HEK293 (cell line): ENCODE results near the gene MAL.

ENCODE experiments used
- CTCF ChIA-PET: fragments of 350-600 bp; formaldehyde crosslinking; extraction: SDS; loops from one replicate; lab custom pipeline; 2021; ENCODE audit warnings: antibody characterized with exemption; lab: Yijun Ruan, JAX
- POLR2A ChIA-PET: fragments of 300-600 bp; formaldehyde crosslinking; extraction: SDS; loops from one replicate; lab custom pipeline; 2020; ENCODE audit warnings: antibody characterized with exemption, inconsistent platforms; lab: Yijun Ruan, JAX
- H3K27ac ChIP-seq: fragments of 200-500 bp; sonication (Bioruptor generic); 2 replicates; pipeline ENCODE4 v1.5.1; 2014; ENCODE audit warnings: low read depth, low read length, control low read depth, inconsistent platforms; ENCODE audit errors: extremely low read depth
- H3K36me3 ChIP-seq, 2 experiments: fragments of 200-500 bp in 1 of 2; sonication (Bioruptor generic) in 1 of 2; 1 replicate in 1 of 2; 2 replicates in 1 of 2; pipeline ENCODE4 v1.5.1; 2014 to 2017; ENCODE audit warnings: inconsistent platforms in 2 of 2, low read length in 2 of 2; ENCODE audit not compliant: control insufficient read depth in 2 of 2, insufficient read depth in 1 of 2
- H3K4me1 ChIP-seq: fragments of 200-500 bp; sonication (Bioruptor generic); 2 replicates; pipeline ENCODE4 v1.5.1; 2014; ENCODE audit warnings: mild to moderate bottlenecking, low read length, inconsistent platforms; ENCODE audit not compliant: control insufficient read depth, insufficient read depth
- H3K4me3 ChIP-seq: 2 replicates; pipeline ENCODE4 v1.5.1; 2011; ENCODE audit warnings: low read depth, mild to moderate bottlenecking, control low read depth, low read length, moderate library complexity
- H3K9me3 ChIP-seq: fragments of 200-500 bp; sonication (Bioruptor generic); 2 replicates; pipeline ENCODE4 v1.5.1; 2014; ENCODE audit warnings: low read depth, low read length, inconsistent platforms; ENCODE audit not compliant: control insufficient read depth, insufficient read depth
- GLIS1 ChIP-seq: fragments of 450-650 bp; formaldehyde crosslinking; IDR thresholded peaks from 2 replicates; pipeline ENCODE4 v1.5.1; 2016; ENCODE audit warnings: missing biosample characterization, missing genetic modification characterization
- SALL2 ChIP-seq: fragments of 450-650 bp; formaldehyde crosslinking; IDR thresholded peaks from 2 replicates; pipeline ENCODE4 v1.5.0; 2017; ENCODE audit warnings: missing biosample characterization, mild to moderate bottlenecking, missing genetic modification characterization, borderline replicate concordance
- TCF7L2 ChIP-seq: IDR thresholded peaks from 2 replicates; pipeline ENCODE4 v1.6.1; 2011; ENCODE audit warnings: low read depth, mild to moderate bottlenecking, inconsistent platforms, low read length, moderate library complexity, borderline replicate concordance
- YY2 ChIP-seq: fragments of 450-650 bp; formaldehyde crosslinking; IDR thresholded peaks from 2 replicates; pipeline ENCODE4 v1.5.1; 2016; ENCODE audit warnings: missing biosample characterization, missing genetic modification characterization
- ZEB2 ChIP-seq: fragments of 450-650 bp; formaldehyde crosslinking; IDR thresholded peaks from 2 replicates; pipeline ENCODE4 v1.5.1; 2016; ENCODE audit warnings: missing biosample characterization, missing genetic modification characterization
- ZNF221 ChIP-seq: fragments of 450-650 bp; formaldehyde crosslinking; IDR thresholded peaks from 2 replicates; pipeline ENCODE4 v1.5.1; 2017; ENCODE audit warnings: missing biosample characterization, missing genetic modification characterization, borderline replicate concordance
- ZNF391 ChIP-seq: fragments of 450-650 bp; formaldehyde crosslinking; IDR thresholded peaks from 2 replicates; pipeline ENCODE4 v1.5.1; 2016; ENCODE audit warnings: low read depth, missing biosample characterization, missing genetic modification characterization, borderline replicate concordance
- ZNF416 ChIP-seq: fragments of 450-650 bp; formaldehyde crosslinking; IDR thresholded peaks from 2 replicates; pipeline ENCODE4 v1.5.1; 2016; ENCODE audit warnings: missing biosample characterization, missing genetic modification characterization
- ZNF473 ChIP-seq: fragments of 450-650 bp; formaldehyde crosslinking; IDR thresholded peaks from 2 replicates; pipeline ENCODE4 v1.5.1; 2017; ENCODE audit warnings: missing biosample characterization, missing genetic modification characterization
- ZNF548 ChIP-seq: fragments of 450-650 bp; formaldehyde crosslinking; IDR thresholded peaks from 2 replicates; pipeline ENCODE4 v1.5.1; 2016; ENCODE audit warnings: missing biosample characterization, missing genetic modification characterization
- ZNF664 ChIP-seq: fragments of 450-650 bp; formaldehyde crosslinking; IDR thresholded peaks from 2 replicates; pipeline ENCODE4 v1.5.1; 2016; ENCODE audit warnings: missing biosample characterization, missing genetic modification characterization
- TF ChIP-seq, protein P1 (sequence below): fragments of 450-650 bp; formaldehyde crosslinking; IDR thresholded peaks from 2 replicates; pipeline ENCODE4 v1.5.1; 2016; ENCODE audit warnings: missing biosample characterization, missing genetic modification characterization
- TF ChIP-seq, protein P2 (sequence below): fragments of 450-650 bp; formaldehyde crosslinking; IDR thresholded peaks from 2 replicates; pipeline ENCODE4 v1.5.0; 2017; ENCODE audit warnings: missing biosample characterization, missing genetic modification characterization, borderline replicate concordance
- TF ChIP-seq, protein P3 (sequence below): IDR thresholded peaks from 2 replicates; pipeline ENCODE4 v1.6.1; 2011; ENCODE audit warnings: mild to moderate bottlenecking, low read depth, low read length, borderline replicate concordance
- TF ChIP-seq, protein P4 (sequence below): fragments of 450-650 bp; formaldehyde crosslinking; IDR thresholded peaks from 2 replicates; pipeline ENCODE4 v1.5.1; 2016; ENCODE audit warnings: missing biosample characterization, missing genetic modification characterization, borderline replicate concordance
- TF ChIP-seq, protein P5 (sequence below): fragments of 450-650 bp; formaldehyde crosslinking; IDR thresholded peaks from 2 replicates; pipeline ENCODE4 v1.5.1; 2017; ENCODE audit warnings: missing biosample characterization, missing genetic modification characterization
- TF ChIP-seq, protein P6 (sequence below): fragments of 450-650 bp; formaldehyde crosslinking; conservative IDR thresholded peaks from 2 replicates; pipeline ENCODE4 v1.5.1; 2016; ENCODE audit warnings: low read depth, missing biosample characterization, missing genetic modification characterization

MAL gene

DNA sequence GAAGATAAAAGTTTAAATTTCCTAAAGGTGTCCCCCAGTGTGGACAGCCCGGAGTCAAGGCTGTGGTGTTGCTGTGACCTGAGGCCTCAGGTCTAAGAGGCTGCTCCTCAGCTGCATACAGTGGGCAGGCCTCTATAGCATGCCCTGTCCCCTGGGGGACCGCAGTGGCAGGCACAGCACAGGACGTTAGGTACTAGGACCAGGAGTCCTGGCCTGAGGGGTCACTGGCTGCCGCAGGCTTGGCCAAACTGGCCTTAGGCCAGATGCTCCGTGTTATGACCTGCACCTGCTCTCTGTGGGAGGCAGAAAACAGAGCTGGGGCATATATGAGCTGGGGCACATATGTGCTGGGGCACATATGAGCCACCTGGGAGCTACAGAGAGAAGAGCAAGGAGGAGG is 21.2 kb upstream of the MAL start:
- H3K9me3 ChIP-seq, result no peaks in the 10 kb centered on the region
- no peaks in the 10 kb centered on the region for H3K36me3 ChIP-seq
- ChIA-PET POLR2A (no interaction called here), CTCF (interaction anchor here (0.5 to 0.7 kb wide), 2 partner anchors 19 to 134 kb away, joined by 3 read pairs; no protein-coding TSS in a partner anchor)
- no peak overlapping the region for H3K4me3 ChIP-seq
- no peaks in the 10 kb centered on the region for H3K4me1 ChIP-seq
- TF ChIP-seq ZNF416 (no peak), ZNF548 (tag by site-specific recombination) (no peak), ZNF221 (tag by site-specific recombination) (no peak), SALL2 (tag by site-specific recombination) (no peak), ZNF391 (tag by site-specific recombination) (no peak), GLIS1 (tag by site-specific recombination) (no peak), ZNF664 (tag by site-specific recombination) (no peak), ZNF473 (tag by site-specific recombination) (no peak), YY2 (tag by site-specific recombination) (no peak), ZEB2 (tag by site-specific recombination) (no peak), TCF7L2 (no peak)
- TF ChIP-seq, protein P1, sequence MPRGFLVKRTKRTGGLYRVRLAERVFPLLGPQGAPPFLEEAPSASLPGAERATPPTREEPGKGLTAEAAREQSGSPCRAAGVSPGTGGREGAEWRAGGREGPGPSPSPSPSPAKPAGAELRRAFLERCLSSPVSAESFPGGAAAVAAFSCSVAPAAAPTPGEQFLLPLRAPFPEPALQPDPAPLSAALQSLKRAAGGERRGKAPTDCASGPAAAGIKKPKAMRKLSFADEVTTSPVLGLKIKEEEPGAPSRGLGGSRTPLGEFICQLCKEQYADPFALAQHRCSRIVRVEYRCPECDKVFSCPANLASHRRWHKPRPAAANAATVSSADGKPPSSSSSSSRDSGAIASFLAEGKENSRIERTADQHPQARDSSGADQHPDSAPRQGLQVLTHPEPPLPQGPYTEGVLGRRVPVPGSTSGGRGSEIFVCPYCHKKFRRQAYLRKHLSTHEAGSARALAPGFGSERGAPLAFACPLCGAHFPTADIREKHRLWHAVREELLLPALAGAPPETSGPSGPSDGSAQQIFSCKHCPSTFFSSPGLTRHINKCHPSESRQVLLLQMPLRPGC (tag by site-specific recombination), result no peak
- TF ChIP-seq, protein P2, sequence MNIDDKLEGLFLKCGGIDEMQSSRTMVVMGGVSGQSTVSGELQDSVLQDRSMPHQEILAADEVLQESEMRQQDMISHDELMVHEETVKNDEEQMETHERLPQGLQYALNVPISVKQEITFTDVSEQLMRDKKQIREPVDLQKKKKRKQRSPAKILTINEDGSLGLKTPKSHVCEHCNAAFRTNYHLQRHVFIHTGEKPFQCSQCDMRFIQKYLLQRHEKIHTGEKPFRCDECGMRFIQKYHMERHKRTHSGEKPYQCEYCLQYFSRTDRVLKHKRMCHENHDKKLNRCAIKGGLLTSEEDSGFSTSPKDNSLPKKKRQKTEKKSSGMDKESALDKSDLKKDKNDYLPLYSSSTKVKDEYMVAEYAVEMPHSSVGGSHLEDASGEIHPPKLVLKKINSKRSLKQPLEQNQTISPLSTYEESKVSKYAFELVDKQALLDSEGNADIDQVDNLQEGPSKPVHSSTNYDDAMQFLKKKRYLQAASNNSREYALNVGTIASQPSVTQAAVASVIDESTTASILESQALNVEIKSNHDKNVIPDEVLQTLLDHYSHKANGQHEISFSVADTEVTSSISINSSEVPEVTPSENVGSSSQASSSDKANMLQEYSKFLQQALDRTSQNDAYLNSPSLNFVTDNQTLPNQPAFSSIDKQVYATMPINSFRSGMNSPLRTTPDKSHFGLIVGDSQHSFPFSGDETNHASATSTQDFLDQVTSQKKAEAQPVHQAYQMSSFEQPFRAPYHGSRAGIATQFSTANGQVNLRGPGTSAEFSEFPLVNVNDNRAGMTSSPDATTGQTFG (tag by site-specific recombination), result no peak
- TF ChIP-seq, protein P3, sequence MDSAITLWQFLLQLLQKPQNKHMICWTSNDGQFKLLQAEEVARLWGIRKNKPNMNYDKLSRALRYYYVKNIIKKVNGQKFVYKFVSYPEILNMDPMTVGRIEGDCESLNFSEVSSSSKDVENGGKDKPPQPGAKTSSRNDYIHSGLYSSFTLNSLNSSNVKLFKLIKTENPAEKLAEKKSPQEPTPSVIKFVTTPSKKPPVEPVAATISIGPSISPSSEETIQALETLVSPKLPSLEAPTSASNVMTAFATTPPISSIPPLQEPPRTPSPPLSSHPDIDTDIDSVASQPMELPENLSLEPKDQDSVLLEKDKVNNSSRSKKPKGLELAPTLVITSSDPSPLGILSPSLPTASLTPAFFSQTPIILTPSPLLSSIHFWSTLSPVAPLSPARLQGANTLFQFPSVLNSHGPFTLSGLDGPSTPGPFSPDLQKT, result no peak
- TF ChIP-seq, protein P4, sequence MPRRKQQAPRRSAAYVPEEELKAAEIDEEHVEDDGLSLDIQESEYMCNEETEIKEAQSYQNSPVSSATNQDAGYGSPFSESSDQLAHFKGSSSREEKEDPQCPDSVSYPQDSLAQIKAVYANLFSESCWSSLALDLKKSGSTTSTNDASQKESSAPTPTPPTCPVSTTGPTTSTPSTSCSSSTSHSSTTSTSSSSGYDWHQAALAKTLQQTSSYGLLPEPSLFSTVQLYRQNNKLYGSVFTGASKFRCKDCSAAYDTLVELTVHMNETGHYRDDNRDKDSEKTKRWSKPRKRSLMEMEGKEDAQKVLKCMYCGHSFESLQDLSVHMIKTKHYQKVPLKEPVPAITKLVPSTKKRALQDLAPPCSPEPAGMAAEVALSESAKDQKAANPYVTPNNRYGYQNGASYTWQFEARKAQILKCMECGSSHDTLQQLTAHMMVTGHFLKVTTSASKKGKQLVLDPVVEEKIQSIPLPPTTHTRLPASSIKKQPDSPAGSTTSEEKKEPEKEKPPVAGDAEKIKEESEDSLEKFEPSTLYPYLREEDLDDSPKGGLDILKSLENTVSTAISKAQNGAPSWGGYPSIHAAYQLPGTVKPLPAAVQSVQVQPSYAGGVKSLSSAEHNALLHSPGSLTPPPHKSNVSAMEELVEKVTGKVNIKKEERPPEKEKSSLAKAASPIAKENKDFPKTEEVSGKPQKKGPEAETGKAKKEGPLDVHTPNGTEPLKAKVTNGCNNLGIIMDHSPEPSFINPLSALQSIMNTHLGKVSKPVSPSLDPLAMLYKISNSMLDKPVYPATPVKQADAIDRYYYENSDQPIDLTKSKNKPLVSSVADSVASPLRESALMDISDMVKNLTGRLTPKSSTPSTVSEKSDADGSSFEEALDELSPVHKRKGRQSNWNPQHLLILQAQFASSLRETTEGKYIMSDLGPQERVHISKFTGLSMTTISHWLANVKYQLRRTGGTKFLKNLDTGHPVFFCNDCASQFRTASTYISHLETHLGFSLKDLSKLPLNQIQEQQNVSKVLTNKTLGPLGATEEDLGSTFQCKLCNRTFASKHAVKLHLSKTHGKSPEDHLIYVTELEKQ (tag by site-specific recombination), result no peak
- TF ChIP-seq, protein P5, sequence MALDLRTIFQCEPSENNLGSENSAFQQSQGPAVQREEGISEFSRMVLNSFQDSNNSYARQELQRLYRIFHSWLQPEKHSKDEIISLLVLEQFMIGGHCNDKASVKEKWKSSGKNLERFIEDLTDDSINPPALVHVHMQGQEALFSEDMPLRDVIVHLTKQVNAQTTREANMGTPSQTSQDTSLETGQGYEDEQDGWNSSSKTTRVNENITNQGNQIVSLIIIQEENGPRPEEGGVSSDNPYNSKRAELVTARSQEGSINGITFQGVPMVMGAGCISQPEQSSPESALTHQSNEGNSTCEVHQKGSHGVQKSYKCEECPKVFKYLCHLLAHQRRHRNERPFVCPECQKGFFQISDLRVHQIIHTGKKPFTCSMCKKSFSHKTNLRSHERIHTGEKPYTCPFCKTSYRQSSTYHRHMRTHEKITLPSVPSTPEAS (tag by site-specific recombination), result no peak
- TF ChIP-seq, protein P6, sequence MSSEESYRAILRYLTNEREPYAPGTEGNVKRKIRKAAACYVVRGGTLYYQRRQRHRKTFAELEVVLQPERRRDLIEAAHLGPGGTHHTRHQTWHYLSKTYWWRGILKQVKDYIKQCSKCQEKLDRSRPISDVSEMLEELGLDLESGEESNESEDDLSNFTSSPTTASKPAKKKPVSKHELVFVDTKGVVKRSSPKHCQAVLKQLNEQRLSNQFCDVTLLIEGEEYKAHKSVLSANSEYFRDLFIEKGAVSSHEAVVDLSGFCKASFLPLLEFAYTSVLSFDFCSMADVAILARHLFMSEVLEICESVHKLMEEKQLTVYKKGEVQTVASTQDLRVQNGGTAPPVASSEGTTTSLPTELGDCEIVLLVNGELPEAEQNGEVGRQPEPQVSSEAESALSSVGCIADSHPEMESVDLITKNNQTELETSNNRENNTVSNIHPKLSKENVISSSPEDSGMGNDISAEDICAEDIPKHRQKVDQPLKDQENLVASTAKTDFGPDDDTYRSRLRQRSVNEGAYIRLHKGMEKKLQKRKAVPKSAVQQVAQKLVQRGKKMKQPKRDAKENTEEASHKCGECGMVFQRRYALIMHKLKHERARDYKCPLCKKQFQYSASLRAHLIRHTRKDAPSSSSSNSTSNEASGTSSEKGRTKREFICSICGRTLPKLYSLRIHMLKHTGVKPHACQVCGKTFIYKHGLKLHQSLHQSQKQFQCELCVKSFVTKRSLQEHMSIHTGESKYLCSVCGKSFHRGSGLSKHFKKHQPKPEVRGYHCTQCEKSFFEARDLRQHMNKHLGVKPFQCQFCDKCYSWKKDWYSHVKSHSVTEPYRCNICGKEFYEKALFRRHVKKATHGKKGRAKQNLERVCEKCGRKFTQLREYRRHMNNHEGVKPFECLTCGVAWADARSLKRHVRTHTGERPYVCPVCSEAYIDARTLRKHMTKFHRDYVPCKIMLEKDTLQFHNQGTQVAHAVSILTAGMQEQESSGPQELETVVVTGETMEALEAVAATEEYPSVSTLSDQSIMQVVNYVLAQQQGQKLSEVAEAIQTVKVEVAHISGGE (tag by site-specific recombination), result no peak
- no peak overlapping the region for H3K27ac ChIP-seq
